Thoracic aorta (tissue), 2 donors: Measurements from ENCODE around the gene CAPN10. TPM values are rescaled to one million over a fixed set of nuclear protein-coding genes. Genes with fewer than 3 reads are reported as not detected.

Source experiments
- ATAC-seq: fragments of 150-250 bp; one replicate; pipeline ENCODE4 v1.8.0; 2017; ENCODE audit warnings: low read depth; ENCODE audit not compliant: insufficient number of reproducible peaks, low FRiP score
- DNase-seq: peaks from one replicate; pipeline ENCODE4 v3.0.0-alpha.2; 2020; ENCODE audit warnings: low spot score
- H3K27ac ChIP-seq, 2 donors: fragments of 200-600 bp; sonication (generic); 1 replicate in 1 of 2; 2 replicates in 1 of 2; pipeline ENCODE4 v1.5.1; 2016; ENCODE audit warnings: mild to moderate bottlenecking in 2 of 2, moderate library complexity in 2 of 2
- H3K27me3 ChIP-seq: fragments of 200-600 bp; sonication (generic); replicated peaks from 2 replicates; pipeline ENCODE4 v1.6.0; 2016; ENCODE audit warnings: mild to moderate bottlenecking; ENCODE audit not compliant: insufficient read depth
- H3K36me3 ChIP-seq: fragments of 200-600 bp; sonication (generic); one replicate; pipeline ENCODE4 v1.5.1; 2016
- H3K4me1 ChIP-seq, 2 donors: fragments of 200-600 bp; sonication (generic); 1 replicate in 1 of 2; 2 replicates in 1 of 2; pipeline versions ENCODE4 v1.5.1 to v1.6.0; 2016; ENCODE audit warnings: low read depth in 2 of 2, mild to moderate bottlenecking in 1 of 2; ENCODE audit not compliant: control insufficient read depth in 1 of 2
- H3K4me3 ChIP-seq: fragments of 200-600 bp; sonication (generic); 2 replicates; pipeline ENCODE4 v1.5.1; 2016; ENCODE audit warnings: mild to moderate bottlenecking
- H3K9me3 ChIP-seq: fragments of 200-600 bp; sonication (generic); 2 replicates; pipeline ENCODE4 v1.5.1; 2016
- total RNA-seq, 2 donors: library from RNA; depleted of rRNA; stranded (reverse); fragments of >200 nt; gene quantifications; one replicate each; pipeline versions ENCODE4 v1.1.0 to v1.2.3, GENCODE V29; 2016
- TF ChIP-seq, protein P1 (sequence below): fragments of 200-600 bp; sonication (generic); IDR thresholded peaks from one replicate; pipeline ENCODE4 v1.5.1; 2019; ENCODE audit warnings: antibody characterized with exemption

The CAPN10 gene
- total RNA-seq, 2 donors from 2014 or later = 33.3 to 38.2 TPM

DNA sequence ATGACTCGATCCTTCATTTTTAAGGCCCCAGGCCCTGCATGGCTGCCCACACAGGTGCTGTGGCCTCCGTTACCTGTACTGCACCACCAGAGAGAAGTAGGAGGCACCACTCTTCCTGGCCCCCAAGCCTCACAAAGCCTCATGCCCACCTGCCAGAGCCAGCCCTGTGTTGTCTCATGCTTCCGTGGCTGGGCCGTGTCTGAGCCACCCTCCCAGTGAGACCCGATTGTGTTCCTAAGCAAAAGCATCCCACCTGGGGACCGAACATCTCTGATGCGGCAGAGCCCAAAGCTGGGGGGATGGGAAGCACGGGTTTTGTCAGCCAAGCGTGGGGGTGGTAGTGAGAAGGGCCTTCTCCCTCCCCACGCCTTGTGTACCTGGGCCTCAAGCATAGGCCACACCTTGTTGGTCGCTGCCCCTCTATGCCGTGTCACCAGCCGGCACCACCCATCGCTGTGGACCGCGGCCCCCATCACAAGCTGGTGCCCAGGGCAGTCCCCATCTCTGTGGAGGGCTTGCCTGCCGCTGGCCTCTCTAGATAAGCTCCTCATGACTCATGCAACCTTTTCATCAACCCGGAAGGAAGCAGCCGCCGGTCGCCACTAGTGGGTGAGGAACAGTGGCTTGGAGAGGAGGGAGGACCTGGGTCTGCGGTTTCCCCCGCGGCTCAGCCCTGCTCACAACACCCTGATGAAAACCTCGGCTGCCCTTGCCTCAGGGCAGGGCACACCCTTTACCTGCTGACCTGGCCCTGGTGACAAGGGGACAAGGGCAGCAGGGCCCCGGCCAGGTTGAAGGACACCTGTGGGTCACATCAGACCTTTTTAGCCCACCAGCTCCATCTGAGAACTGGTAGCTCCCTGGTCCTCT is 21.0 kb upstream of the CAPN10 start:
- ATAC-seq = no peak
- TF ChIP-seq, protein P1, sequence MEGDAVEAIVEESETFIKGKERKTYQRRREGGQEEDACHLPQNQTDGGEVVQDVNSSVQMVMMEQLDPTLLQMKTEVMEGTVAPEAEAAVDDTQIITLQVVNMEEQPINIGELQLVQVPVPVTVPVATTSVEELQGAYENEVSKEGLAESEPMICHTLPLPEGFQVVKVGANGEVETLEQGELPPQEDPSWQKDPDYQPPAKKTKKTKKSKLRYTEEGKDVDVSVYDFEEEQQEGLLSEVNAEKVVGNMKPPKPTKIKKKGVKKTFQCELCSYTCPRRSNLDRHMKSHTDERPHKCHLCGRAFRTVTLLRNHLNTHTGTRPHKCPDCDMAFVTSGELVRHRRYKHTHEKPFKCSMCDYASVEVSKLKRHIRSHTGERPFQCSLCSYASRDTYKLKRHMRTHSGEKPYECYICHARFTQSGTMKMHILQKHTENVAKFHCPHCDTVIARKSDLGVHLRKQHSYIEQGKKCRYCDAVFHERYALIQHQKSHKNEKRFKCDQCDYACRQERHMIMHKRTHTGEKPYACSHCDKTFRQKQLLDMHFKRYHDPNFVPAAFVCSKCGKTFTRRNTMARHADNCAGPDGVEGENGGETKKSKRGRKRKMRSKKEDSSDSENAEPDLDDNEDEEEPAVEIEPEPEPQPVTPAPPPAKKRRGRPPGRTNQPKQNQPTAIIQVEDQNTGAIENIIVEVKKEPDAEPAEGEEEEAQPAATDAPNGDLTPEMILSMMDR = no peak
- Histone ChIP-seq H3K4me3 (peak overlapping the region; percentile 89), H3K27me3 (no peaks in the 10 kb centered on the region), H3K36me3 (no peaks in the 10 kb centered on the region), H3K27ac (peak overlapping the region in 1 of 2 donors; percentile 72), H3K4me1 (peaks cover 32 to 59% of the 10 kb centered on the region in 2 donors), H3K9me3 (no peaks in the 10 kb centered on the region)
- no peak for DNase-seq

DNA sequence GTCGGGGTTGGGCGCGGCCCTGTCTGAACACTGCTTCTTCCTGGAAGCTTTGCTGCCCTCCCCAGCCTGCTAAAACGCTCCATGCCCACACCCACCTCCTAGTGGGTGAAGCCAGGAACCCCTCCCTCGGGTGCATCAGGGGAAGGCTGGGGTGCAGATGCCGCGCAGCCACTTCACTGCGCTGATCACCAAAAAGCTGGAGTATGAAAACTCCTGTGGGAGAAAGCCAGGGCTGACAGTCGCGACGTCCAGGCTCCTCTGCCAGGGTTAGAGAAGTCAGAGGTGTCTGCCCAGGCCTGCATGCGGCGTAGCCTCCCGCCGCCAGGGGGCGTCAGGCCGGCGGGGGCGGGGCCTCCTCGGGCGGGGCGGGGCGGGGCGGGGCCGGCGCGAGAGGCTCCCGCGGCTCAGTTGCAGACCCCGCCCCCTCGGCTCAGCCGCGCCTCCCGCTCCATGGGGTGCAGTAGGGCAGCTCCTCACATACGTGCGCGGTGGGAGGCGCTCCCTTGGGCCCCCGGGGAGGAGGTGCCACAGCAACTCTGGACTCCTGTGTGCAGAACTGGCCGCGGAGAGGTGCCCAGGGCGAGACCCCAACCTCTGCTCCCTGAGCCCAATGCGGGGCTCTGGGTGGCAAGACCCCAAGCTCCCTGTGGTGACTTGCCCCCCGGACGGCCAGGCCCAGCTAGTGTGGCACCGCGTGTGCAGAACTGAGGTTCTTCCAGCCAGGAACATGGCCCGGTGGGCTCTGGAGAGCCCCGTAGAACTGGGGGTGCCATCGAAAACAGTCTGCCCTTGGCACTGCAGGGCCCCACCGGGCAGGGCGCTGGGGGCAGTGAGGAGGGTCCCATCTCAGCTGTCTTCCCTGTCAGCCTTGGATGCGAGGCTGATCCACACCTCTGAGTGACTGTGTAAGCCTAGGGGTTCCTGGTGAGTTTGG is 20.1 kb upstream of the CAPN10 start:
- Histone ChIP-seq H3K36me3 (no peaks in the 10 kb centered on the region), H3K27me3 (no peaks in the 10 kb centered on the region), H3K4me1 (peaks cover 34 to 65% of the 10 kb centered on the region in 2 donors), H3K9me3 (no peaks in the 10 kb centered on the region), H3K4me3 (peak overlapping the region; percentile 89), H3K27ac (peak overlapping the region; percentile 80 to 91)
- DNase-seq (peak; percentile 74), ATAC-seq (peak; percentile 51)
- TF ChIP-seq, protein P1 = peak; percentile 93

DNA sequence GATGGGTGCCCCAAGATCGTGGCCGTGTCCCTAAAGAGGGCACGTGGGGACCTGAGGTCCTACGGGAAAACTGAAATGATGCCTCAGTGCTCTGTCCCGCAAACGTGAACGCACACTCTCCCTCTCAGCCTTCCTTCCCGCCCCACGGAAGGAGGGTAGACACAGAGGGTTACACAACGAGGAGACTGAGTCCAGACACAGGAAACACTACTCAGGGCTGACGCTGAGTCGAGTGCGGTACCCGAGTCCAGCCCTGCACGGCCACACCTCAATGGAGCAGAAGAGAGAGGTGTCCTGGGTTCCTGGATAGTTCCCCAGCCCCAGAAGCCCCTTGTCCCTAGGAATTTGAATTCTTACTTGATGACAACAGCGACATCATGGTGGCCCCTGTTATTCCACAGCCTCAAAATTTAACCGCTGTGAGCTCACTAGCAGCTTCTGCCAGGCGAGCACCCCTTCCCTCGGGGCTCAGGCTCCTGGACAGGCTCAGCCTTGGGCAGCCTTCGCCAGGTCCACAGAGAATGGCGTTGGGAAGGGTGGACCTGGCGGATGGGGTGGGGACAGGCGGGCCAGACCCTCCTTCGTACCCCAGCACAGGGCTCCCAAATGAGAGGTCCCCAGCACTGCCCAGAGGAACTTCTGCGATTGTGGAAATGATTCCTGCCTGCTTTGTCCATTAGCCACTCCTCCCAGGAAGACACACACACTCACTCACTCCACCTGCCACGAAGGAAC is 19.2 kb upstream of the CAPN10 start:
- TF ChIP-seq, protein P1 = no peak
- Histone ChIP-seq H3K4me3 (peak overlapping the region; percentile 89), H3K36me3 (no peaks in the 10 kb centered on the region), H3K4me1 (peaks cover 26 to 59% of the 10 kb centered on the region in 2 donors), H3K9me3 (no peaks in the 10 kb centered on the region), H3K27ac (peak overlapping the region; percentile 80 to 91), H3K27me3 (no peaks in the 10 kb centered on the region)
- ATAC-seq = no peak
- no peak for DNase-seq

DNA sequence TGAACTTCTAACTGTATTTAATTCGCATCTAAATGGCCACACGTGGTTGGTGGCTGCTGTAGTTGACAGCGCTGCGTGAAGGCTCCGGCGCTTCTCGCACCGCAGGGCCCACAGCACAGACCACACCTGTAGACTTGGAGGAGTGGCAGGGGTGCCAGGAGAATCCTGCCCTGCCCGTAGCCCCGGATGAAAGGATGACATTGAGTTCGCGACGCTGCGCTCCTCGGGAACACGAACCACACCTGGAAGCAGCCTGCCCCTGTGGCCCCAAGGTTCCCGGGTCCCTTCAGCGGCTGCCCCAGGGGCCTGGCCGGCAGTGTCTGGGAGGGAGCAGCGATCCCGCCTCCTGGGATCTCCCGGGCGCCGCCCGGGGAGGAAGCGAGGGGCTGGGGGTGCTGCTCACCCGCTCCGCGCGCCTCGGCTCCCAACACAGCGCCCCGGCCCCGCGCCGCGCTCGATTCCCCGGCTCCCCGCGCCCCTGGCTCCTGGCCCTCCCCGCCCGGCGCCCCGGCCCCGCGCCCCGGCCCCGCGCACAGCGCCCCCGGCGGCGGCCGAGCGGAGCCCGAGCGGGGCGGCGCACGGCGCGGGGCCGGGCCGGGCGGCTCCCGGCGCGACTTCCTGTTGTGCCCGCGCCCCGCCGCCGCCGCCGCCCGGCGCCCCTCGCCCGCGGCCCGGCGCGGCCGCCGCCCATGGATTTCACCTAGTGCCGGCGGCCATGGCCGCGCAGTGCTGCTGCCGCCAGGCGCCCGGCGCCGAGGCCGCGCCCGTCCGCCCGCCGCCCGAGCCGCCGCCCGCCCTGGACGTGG is 18.5 kb upstream of the CAPN10 start, which contains the start of gene RNPEPL1:
RNPEPL1 (plus strand) TSS at position 613 of the 806 bp plus-strand sequence; CDS start at position 716, 103 bp downstream.
- H3K4me3 ChIP-seq = peak within 1 kb of the TSS; percentile 89
- ATAC-seq = peak; percentile 34
- DNase-seq = no peak
- H3K9me3 ChIP-seq = no peaks in the 10 kb centered on the region
- H3K36me3 ChIP-seq = no peaks in the 10 kb centered on the region
- no peaks in the 10 kb centered on the region for H3K27me3 ChIP-seq
- H3K27ac ChIP-seq = peak within 1 kb of the TSS; percentile 80 to 91
- TF ChIP-seq, protein P1 = no peak
- peaks cover 26 to 51% of the 10 kb centered on the region in 2 donors for H3K4me1 ChIP-seq
